ENCODE results near the gene CNTNAP1. TPM values are rescaled to one million over a fixed set of nuclear protein-coding genes. Genes with fewer than 3 reads are reported as not detected.

CNTNAP1 gene
- total RNA-seq, 2 experiments from 2014 or later = 1.8 to 1.9 TPM

GRCh38 chr17:42673266-42673884 is 9.0 kb upstream of the CNTNAP1 start:
- no peak for DNase-seq
- POLR2A ChIA-PET = no interaction called here
- intact Hi-C loops (cut with micrococcal nuclease) = loop anchor here (10.0 kb wide), 1 partner anchor 389 kb away; the partner anchor contains the start of gene STAT5A
- no peak overlapping the region for H3K4me3 Mint-ChIP-seq
- peaks cover 41% of the 10 kb centered on the region for H3K4me1 Mint-ChIP-seq (ENCODE audit: low read depth)
- H3K27ac Mint-ChIP-seq = no peak overlapping the region
- H3K27me3 Mint-ChIP-seq = peaks cover 42% of the 10 kb centered on the region
- no peaks in the 10 kb centered on the region for H3K9me3 Mint-ChIP-seq
- CTCF ChIA-PET = interaction anchor here (1.0 to 2.2 kb wide), 2 partner anchors 10 to 40 kb away, joined by 3 to 9 read pairs; no protein-coding TSS in a partner anchor
- no peaks in the 10 kb centered on the region for H3K36me3 Mint-ChIP-seq

DNA sequence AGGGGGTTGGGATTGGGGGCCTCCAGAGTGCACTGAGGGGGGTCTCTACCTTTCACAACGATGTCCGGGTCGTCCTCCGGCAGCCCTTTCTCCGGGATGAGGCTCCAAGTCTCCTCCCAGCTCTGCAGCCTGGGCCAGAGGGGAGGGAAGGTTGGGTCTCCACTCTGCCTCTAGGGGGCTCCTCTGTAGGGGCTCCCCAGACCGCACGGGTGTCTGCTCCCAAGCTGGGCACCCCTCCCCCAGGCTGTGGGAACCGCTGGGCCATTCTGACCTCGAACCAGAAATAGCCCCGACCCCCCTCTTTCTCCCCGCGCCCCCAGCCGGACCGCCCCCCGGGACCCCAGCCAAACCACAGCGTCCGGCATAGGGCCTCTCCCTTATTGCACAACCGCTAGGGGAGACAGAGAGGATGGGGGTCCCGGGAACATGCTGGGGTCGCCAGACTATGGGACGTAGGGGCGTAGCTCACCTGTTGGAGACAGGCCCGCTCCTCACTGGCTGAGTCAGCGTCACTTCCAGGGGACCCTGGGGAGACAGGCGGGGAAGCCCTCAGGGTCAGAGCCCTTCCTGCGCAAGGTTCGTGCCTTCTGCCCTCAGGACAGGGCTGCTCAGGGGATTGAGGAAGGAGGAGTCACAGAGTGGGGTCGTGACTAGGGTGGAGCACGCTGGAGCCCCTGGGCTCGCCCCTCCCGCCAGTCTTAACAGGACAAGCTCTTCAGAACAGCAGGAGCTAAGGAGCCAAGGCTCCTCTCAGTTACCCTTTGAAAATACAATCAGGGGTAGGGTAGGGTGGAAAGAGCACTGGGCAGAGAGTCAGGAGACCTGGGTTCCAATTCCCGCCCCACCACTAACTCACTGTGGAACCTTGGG is 8.2 kb upstream of the CNTNAP1 start:
- H3K36me3 Mint-ChIP-seq = no peaks in the 10 kb centered on the region
- peaks cover 42% of the 10 kb centered on the region for H3K27me3 Mint-ChIP-seq
- H3K4me1 Mint-ChIP-seq (ENCODE audit: low read depth) = peaks cover 44% of the 10 kb centered on the region
- H3K27ac Mint-ChIP-seq = no peak overlapping the region
- no peak overlapping the region for H3K4me3 Mint-ChIP-seq
- peak; percentile 35 for DNase-seq
- intact Hi-C loops (cut with micrococcal nuclease) = loop anchor here (10.0 kb wide), 1 partner anchor 389 kb away; the partner anchor contains the start of gene STAT5A
- no peaks in the 10 kb centered on the region for H3K9me3 Mint-ChIP-seq
- ChIA-PET CTCF (interaction anchor here (1.0 to 2.2 kb wide), 6 partner anchors 9 to 96 kb away, joined by 3 to 9 read pairs (median 6); no protein-coding TSS in a partner anchor), POLR2A (no interaction called here)

DNA sequence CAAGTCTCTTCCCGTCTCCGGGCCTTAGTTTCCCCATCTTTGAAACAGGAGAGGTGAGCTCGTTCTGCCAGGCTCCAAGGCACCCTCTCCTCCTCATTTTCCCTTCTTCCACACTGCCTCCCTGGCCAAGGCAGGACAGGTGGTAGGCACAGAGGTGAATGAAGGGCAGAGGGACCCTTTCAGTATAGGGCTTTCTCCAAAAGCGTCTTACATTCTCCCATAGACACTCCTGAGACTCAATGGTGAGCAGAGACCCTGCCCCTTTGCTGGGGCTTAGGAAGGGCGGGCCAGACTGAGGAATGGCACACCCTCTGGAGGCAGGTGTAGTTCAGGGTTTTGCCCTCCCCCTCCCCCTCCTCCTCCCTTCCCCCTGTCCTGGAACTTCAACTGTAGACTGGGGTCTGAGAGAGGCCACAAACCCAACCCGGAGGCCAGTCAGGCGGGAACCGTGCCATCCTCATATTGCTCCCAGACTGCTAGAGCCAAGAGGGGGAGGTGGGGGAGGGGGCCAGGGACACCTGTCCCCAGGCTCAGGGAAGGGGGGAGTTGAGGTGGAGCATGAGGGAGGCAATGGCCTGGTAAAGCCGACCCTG is 7.5 kb upstream of the CNTNAP1 start:
- peaks cover 50% of the 10 kb centered on the region for H3K4me1 Mint-ChIP-seq (ENCODE audit: low read depth)
- H3K9me3 Mint-ChIP-seq = no peaks in the 10 kb centered on the region
- CTCF ChIA-PET = interaction anchor here (1.0 to 2.2 kb wide), 5 partner anchors 9 to 96 kb away, joined by 4 to 9 read pairs (median 6); no protein-coding TSS in a partner anchor
- no peak for DNase-seq
- H3K36me3 Mint-ChIP-seq = no peaks in the 10 kb centered on the region
- H3K4me3 Mint-ChIP-seq = no peak overlapping the region
- POLR2A ChIA-PET = no interaction called here
- no peak overlapping the region for H3K27ac Mint-ChIP-seq
- peaks cover 43% of the 10 kb centered on the region for H3K27me3 Mint-ChIP-seq
- intact Hi-C loops (cut with micrococcal nuclease) = loop anchor here (5.0 to 10.0 kb wide), 2 partner anchors 138 to 390 kb away; partner anchors contain the start of genes NAGLU and STAT5A

DNA sequence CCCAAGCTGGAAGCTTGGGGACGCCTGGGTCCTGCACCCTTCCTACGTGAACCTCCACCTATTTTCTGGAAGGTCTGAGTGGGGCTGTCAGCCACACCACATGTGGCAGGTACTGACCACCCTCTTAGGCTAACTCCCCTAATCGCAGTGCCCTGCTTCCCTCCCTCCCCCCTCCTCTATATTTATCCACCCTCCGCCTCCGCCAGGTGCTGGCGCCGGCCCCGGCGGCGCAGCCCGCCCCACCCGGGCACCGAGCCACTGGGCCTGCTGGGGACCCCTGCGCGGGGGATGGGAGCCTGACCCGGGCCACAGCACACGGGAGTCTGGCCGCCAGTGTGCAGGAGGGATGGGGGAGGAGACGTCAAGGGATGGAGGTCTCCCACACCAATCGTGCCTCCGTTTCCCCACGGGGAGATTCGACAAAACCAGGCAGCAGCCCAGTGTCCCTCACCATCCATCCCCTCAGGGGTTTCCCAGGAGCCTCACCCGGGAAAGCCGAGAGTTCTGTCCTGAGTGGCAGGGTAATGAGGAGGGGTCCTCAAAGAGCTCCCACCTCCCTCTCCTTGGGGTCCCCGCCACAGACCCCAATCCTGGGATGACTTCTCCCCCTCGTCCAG is 6.9 kb upstream of the CNTNAP1 start:
- ChIA-PET POLR2A (interaction anchor here (0.9 kb wide), 1 partner anchor 8 kb away, joined by 3 read pairs; no protein-coding TSS in a partner anchor), CTCF (interaction anchor here (1.0 to 1.4 kb wide), 2 partner anchors 97 kb away, joined by 5 to 6 read pairs; partner anchors contain the start of gene PSMC3IP)
- no peaks in the 10 kb centered on the region for H3K36me3 Mint-ChIP-seq
- H3K4me1 Mint-ChIP-seq (ENCODE audit: low read depth) = peaks cover 53% of the 10 kb centered on the region
- no peak for DNase-seq
- peaks cover 42% of the 10 kb centered on the region for H3K27me3 Mint-ChIP-seq
- H3K27ac Mint-ChIP-seq = no peak overlapping the region
- no peak overlapping the region for H3K4me3 Mint-ChIP-seq
- intact Hi-C loops (cut with micrococcal nuclease) = loop anchor here (5.0 to 10.0 kb wide), 2 partner anchors 138 to 391 kb away; partner anchors contain the start of genes NAGLU and STAT5A
- H3K9me3 Mint-ChIP-seq = no peaks in the 10 kb centered on the region

DNA sequence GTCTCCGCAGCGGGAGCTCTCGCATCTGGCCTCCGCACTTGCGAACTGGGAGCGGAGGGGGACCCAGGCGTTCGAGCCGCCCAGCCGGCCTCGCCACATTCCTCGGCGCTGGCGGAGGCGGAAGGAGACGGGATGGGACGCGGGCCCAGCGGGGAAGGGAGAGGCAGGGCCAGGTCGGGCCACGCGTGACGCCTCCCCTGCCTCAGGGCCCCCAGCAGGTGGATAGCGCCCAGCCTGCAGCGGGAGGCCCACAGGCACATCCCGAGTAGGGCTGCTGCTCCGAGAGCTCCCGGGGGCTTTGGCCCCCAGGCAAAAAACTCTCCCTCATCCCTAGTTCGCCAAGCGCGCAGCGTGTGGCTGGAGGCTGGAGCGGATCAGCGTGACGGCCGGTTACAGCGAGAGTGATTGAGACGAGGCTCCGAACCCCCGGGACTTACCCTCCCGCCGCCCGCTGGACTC is 6.3 kb upstream of the CNTNAP1 start:
- Mint-ChIP-seq H3K9me3 (no peaks in the 10 kb centered on the region), H3K4me3 (peak overlapping the region; percentile 76), H3K27ac (no peak overlapping the region), H3K4me1 (ENCODE audit: low read depth) (peaks cover 51% of the 10 kb centered on the region), H3K36me3 (no peaks in the 10 kb centered on the region), H3K27me3 (peaks cover 41% of the 10 kb centered on the region)
- intact Hi-C loops (cut with micrococcal nuclease) = loop anchor here (5.0 to 10.0 kb wide), 2 partner anchors 139 to 391 kb away; partner anchors contain the start of genes NAGLU and STAT5A
- DNase-seq = no peak
- POLR2A ChIA-PET = interaction anchor here (0.6 to 0.9 kb wide), 2 partner anchors 9 to 482 kb away, joined by 3 to 5 read pairs; no protein-coding TSS in a partner anchor
- CTCF ChIA-PET = interaction anchor here (0.8 to 1.0 kb wide), 2 partner anchors 14 to 98 kb away, joined by 3 to 6 read pairs; partner anchors contain the start of gene PSMC3IP

- intact Hi-C loops (cut with micrococcal nuclease) = loop anchor here (5.0 to 10.0 kb wide), 2 partner anchors 139 to 392 kb away; partner anchors contain the start of genes NAGLU and STAT5A
- ChIA-PET CTCF (interaction anchor here (0.6 to 1.6 kb wide), 4 partner anchors 15 to 98 kb away, joined by 3 to 6 read pairs (median 4); partner anchors contain the start of gene PSMC3IP), POLR2A (interaction anchor here (0.6 to 0.9 kb wide), 2 partner anchors 10 to 482 kb away, joined by 3 to 5 read pairs; no protein-coding TSS in a partner anchor)
- H3K4me1 Mint-ChIP-seq (ENCODE audit: low read depth) = peaks cover 51% of the 10 kb centered on the region
- no peaks in the 10 kb centered on the region for H3K36me3 Mint-ChIP-seq
- H3K27me3 Mint-ChIP-seq = peaks cover 40% of the 10 kb centered on the region
- H3K9me3 Mint-ChIP-seq = no peaks in the 10 kb centered on the region
- peak within 1 kb of the TSS; percentile 71 for H3K27ac Mint-ChIP-seq
- H3K4me3 Mint-ChIP-seq = peak within 1 kb of the TSS; percentile 76
- DNase-seq = peak; percentile 26
These were observed 5.8 kb upstream of the CNTNAP1 start, which contains the start of gene PLEKHH3 for GRCh38 chr17:42676424-42677011. TSS of gene PLEKHH3 (minus strand) at chr17:42676994. CDS start at chr17:42676563, 431 bp downstream.

- peaks cover 54% of the 10 kb centered on the region for H3K4me1 Mint-ChIP-seq (ENCODE audit: low read depth)
- ChIA-PET POLR2A (interaction anchor here (0.9 to 1.5 kb wide), 2 partner anchors 99 to 156 kb away, joined by 3 read pairs; partner anchors contain the start of gene PSME3), CTCF (interaction anchor here (0.6 to 1.6 kb wide), 3 partner anchors 16 to 99 kb away, joined by 4 to 6 read pairs (median 4); partner anchors contain the start of gene PSMC3IP)
- intact Hi-C loops (cut with micrococcal nuclease) = loop anchor here (5.0 to 10.0 kb wide), 2 partner anchors 140 to 392 kb away; partner anchors contain the start of genes NAGLU and STAT5A
- peak overlapping the region; percentile 71 for H3K27ac Mint-ChIP-seq
- H3K4me3 Mint-ChIP-seq = peak overlapping the region; percentile 76
- peaks cover 41% of the 10 kb centered on the region for H3K27me3 Mint-ChIP-seq
- H3K36me3 Mint-ChIP-seq = no peaks in the 10 kb centered on the region
- peak; percentile 100 for DNase-seq
- H3K9me3 Mint-ChIP-seq = no peaks in the 10 kb centered on the region
These were observed 5.1 kb upstream of the CNTNAP1 start for GRCh38 chr17:42677012-42677857.

DNA sequence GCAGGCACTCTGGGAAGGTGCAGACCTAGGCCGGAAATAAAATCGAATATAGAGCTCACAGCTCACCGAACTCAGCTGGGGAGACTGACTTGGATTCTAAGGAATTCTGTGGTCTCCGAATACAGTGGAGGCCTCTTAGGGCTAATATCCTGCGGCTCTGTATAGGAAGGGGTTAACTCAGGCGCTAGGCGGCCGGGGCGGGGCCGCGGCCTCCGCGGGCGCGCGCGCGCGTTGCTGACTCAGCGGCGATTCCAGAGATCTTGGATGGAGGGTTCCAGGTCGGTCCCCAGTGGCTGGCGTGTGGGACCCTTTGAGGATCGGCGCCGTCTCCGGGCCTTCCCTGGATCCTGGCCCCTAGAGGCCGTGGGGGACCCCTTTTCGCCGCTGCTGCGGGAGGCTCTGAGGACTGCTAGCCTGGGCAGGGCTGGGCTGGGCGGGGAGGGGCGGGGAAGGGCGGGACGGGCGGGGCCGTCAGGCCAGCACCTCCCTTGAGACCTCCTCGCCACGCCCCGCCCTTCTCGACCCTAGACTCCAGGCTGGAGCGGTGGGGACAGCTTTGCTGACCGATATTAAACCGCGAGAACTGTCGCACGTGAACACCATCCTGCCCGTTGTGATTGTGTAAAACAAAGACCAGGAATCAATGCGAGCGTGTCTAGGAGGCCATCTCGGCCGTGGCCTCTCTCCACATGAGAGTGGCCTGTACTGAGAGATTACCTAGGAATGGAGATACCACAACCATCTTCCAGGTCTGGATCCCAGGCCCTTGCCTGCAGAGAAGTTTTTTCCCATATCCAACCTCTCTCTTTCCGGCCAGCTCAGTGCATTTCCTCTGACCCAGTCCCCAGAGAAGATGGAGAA is 4.2 kb upstream of the CNTNAP1 start:
- peak overlapping the region; percentile 72 for H3K27ac Mint-ChIP-seq
- peaks cover 40% of the 10 kb centered on the region for H3K27me3 Mint-ChIP-seq
- no peaks in the 10 kb centered on the region for H3K9me3 Mint-ChIP-seq
- peak; percentile 86 for DNase-seq
- no peaks in the 10 kb centered on the region for H3K36me3 Mint-ChIP-seq
- CTCF ChIA-PET = interaction anchor here (1.0 to 3.2 kb wide), 7 partner anchors 17 to 101 kb away, joined by 3 to 58 read pairs (median 4); partner anchors contain the start of genes PSMC3IP, RETREG3 and TUBG1
- intact Hi-C loops (cut with micrococcal nuclease) = loop anchor here (2.0 to 10.0 kb wide), 4 partner anchors 27 to 393 kb away; partner anchors contain the start of genes EZH1, NAGLU and STAT5A
- H3K4me1 Mint-ChIP-seq (ENCODE audit: low read depth) = peaks cover 61% of the 10 kb centered on the region
- POLR2A ChIA-PET = interaction anchor here (0.9 to 1.5 kb wide), 3 partner anchors 9 to 155 kb away, joined by 3 to 4 read pairs (median 3); partner anchors contain the start of gene PSME3
- peak overlapping the region; percentile 76 for H3K4me3 Mint-ChIP-seq
